Heart right ventricle (tissue), 16 donors: ENCODE data around the gene PIR. TPM values are rescaled to one million over a fixed set of nuclear protein-coding genes. Genes with fewer than 3 reads are reported as not detected.

Source experiments
- ATAC-seq, 8 donors: fragments of 200-7000 bp; cut with Tn5 transposase; one replicate each; pipeline ENCODE4 v1.9.1; 2020; ENCODE audit warnings: mild to moderate bottlenecking in 8 of 8, moderate library complexity in 8 of 8, moderate number of reproducible peaks in 1 of 8
- DNase-seq, 2 donors: peaks; one replicate each; pipeline ENCODE4 v3.0.0-alpha.2; 2020
- H3K27ac ChIP-seq, 10 donors: fragments of 200-600 bp; sonication (generic) in 2 of 10; one replicate each; pipeline versions ENCODE4 v1.5.0 to v1.8.0; 2020 to 2022; ENCODE audit warnings: mild to moderate bottlenecking in 3 of 10
- H3K27me3 ChIP-seq, 7 donors: fragments of 200-600 bp; one replicate each; pipeline ENCODE4 v1.8.0; 2021 to 2022; ENCODE audit warnings: mild to moderate bottlenecking in 2 of 7
- H3K36me3 ChIP-seq, 9 donors: fragments of 200-600 bp; sonication (generic) in 1 of 9; one replicate each; pipeline versions ENCODE4 v1.5.0 to v1.8.0; 2020 to 2022; ENCODE audit warnings: mild to moderate bottlenecking in 2 of 9
- H3K4me1 ChIP-seq, 9 donors: fragments of 200-600 bp; sonication (generic) in 1 of 9; one replicate each; pipeline versions ENCODE4 v1.5.0 to v1.8.0; 2020 to 2022; ENCODE audit warnings: mild to moderate bottlenecking in 4 of 9
- H3K4me3 ChIP-seq, 10 donors: fragments of 200-600 bp; sonication (generic) in 2 of 10; one replicate each; pipeline versions ENCODE4 v1.5.0 to v1.8.0; 2020 to 2022; ENCODE audit warnings: mild to moderate bottlenecking in 7 of 10, moderate library complexity in 2 of 10
- H3K9me3 ChIP-seq, 11 donors: fragments of 200-600 bp in 10 of 11; sonication (generic) in 2 of 11; one replicate each; pipeline versions ENCODE4 v1.5.0 to v1.8.0; 2013 to 2022; ENCODE audit warnings: mild to moderate bottlenecking in 2 of 11, control low read depth in 1 of 11, moderate library complexity in 1 of 11
- CTCF ChIP-seq, 9 donors: fragments of 200-600 bp; sonication (generic) in 2 of 9; IDR thresholded peaks; one replicate each; pipeline versions ENCODE4 v1.5.0 to v1.8.0; 2021 to 2022; ENCODE audit warnings: antibody characterized with exemption in 9 of 9, mild to moderate bottlenecking in 5 of 9, moderate library complexity in 1 of 9
- WGBS, 2 donors: extraction: QIAGEN DNeasy Blood & Tissue Kit; methylation state at CpG; one replicate each; pipeline ENCODE4 v1.1.7; 2013; ENCODE audit warnings: inconsistent platforms in 1 of 2; 5-methylcytosine and 5-hydroxymethylcytosine counted together
- intact Hi-C, 10 donors: fragments of 100-400 bp; cut with DNase I; formaldehyde crosslinking; loops; one replicate each; pipeline versions ENCODE4 v1.11.1 to v1.14.2; 2022
- polyA plus RNA-seq, 2 donors: library from polyadenylated mRNA; stranded (reverse); fragments of 200-250 nt; gene quantifications; one replicate each; pipeline ENCODE4 v1.2.3, GENCODE V29; 2013
- total RNA-seq, 10 donors: library from RNA; stranded (reverse); fragmentation: NEBNext Ultra II Directional in 3 of 10; extraction: Animal tissue kit (Norgen Biotek cat#: 25700) in 3 of 10; gene quantifications; one replicate each; pipeline versions ENCODE4 v1.2.1 to v1.2.4, GENCODE V29; 2021 to 2023
- donor health status: Arrhythmogenic right ventricular cardiomyopathy.
- donor health status: ischemic (EF 13 %, LVEDD 7.1; RV severe dilation, severe dysfunction).
- donor health status: healthy with polysubstance abuse.
- donor health status: DM: no; HTN: yes; CAD: no.
- donor health status: DM: no; HTN: no; CAD: no.
- donor health status: ischemic (EF 25% LVEDD 6.9; RV normal size, moderate dysfunction).
- donor health status: ischemic (EF 25% LVEDD 5.7; RV mildly dilated, moderate dysfunction).
- donor health status: healthy.
- donor health status: DM: yes; HTN: yes; CAD: no.
- donor health status: Ischemic cardiomyopathy.
- donor health status: ischemic (EF 35%, LVEDD 5.7; RV mildly dilated, moderate dysfunction).
- donor health status: nonischemic (EF 11% LVEDD 7.7; RV severe dilation, severe dysfunction).
- donor health status: DM: yes; HTN: yes; CAD: no.
- donor health status: PGD.
- donor health status: ischemic (EF 29% LVEDD 5.4; RV normal size, mild dysfunction).
- donor health status: nonischemic (EF 23%, LVEDD 6.1; RV moderate dilation, normal function).

Gene PIR
- total and polyA plus RNA-seq, 12 donors = 4.9 to 17.8 (median 9.4) TPM

GRCh38 chrX:15515931-15516330 is 22.8 kb upstream of the PIR start:
- H3K36me3 ChIP-seq = no peaks in the 10 kb centered on the region
- peak in 1 of 2 donors; percentile 12 for DNase-seq
- H3K4me1 ChIP-seq = peaks cover 0 to 6% (median 0%) of the 10 kb centered on the region in 9 donors
- TF ChIP-seq CTCF (IDR thresholded peaks at IDR 0.05) = no peak
- H3K4me3 ChIP-seq = no peak overlapping the region
- intact Hi-C loops = no loop called here
- peak in 6 of 8 donors; percentile 29 to 59 (median 45) for ATAC-seq
- H3K9me3 ChIP-seq = no peaks in the 10 kb centered on the region
- peaks cover 0 to 69% (median 0%) of the 10 kb centered on the region in 7 donors for H3K27me3 ChIP-seq
- H3K27ac ChIP-seq = peak overlapping the region in 1 of 10 donors; percentile 42
- WGBS, 2 donors = 22 to 23% methylated on average over 6 of the region's 6 CpGs

GRCh38 chrX:15514279-15514678 is 21.1 kb upstream of the PIR start:
- no peak for TF ChIP-seq CTCF (IDR thresholded peaks at IDR 0.05)
- Histone ChIP-seq H3K27ac (no peak overlapping the region), H3K36me3 (no peaks in the 10 kb centered on the region), H3K4me1 (peaks cover 0 to 6% (median 0%) of the 10 kb centered on the region in 9 donors), H3K4me3 (no peak overlapping the region), H3K9me3 (no peaks in the 10 kb centered on the region), H3K27me3 (peaks cover 0 to 73% (median 0%) of the 10 kb centered on the region in 7 donors)
- 94 to 97% methylated on average over 1 of the region's 1 CpG for WGBS, 2 donors
- DNase-seq = no peak
- intact Hi-C loops = no loop called here
- no peak for ATAC-seq

DNA sequence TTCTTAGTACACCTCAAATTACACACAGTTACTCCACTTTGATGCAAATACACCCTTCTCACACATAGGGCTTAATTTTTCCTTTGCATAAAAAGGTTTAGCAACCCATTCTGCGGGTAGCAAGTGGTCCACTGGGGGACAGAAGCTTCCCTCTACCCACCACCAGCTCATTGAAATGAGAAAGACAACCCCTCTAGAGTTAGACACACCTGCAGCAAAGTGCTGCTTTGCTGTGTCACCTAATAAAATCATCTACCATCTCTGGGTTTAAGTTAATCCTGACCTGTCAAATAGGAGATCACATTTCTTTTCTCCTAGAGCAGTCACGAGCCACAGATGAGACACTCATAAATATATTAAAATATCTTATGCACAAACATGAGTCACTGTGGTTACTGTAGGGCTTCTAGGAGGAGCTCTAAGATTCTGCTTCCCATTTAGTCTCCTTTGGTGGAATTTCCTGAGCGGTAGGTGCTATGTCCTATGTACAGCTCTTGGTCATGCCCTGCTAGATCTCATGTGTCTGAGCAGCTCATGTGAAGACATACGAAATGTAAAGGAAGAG is 19.4 kb upstream of the PIR start:
- 93 to 94% methylated on average over 4 of the region's 4 CpGs for WGBS, 2 donors

DNA sequence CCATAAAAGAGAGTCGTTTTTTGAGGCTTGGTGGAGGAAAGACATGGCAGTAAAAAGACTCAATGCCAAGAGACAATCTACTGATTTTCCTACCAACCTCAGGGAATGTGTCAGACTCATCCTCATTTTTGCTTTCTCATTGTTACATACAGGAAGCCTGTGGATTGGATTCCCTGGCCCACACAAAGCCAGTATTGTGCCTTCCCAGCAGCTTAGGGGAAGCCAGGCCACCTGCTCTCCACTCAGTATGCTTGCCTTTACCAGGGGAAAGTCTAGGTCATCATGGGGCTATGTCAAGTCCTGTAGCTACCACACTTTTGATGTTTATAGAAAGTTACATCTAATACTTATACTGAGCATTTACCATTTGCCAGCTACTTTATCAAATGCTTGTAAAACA is 18.4 kb upstream of the PIR start:
- intact Hi-C loops = no loop called here
- ATAC-seq (no peak), DNase-seq (no peak)
- Histone ChIP-seq H3K27ac (no peak overlapping the region), H3K9me3 (no peaks in the 10 kb centered on the region), H3K27me3 (peaks cover 0 to 68% (median 0%) of the 10 kb centered on the region in 7 donors), H3K4me1 (peaks cover 0 to 6% (median 0%) of the 10 kb centered on the region in 9 donors), H3K4me3 (no peak overlapping the region), H3K36me3 (no peaks in the 10 kb centered on the region)
- no peak for TF ChIP-seq CTCF (IDR thresholded peaks at IDR 0.05)
- WGBS, 2 donors = 56 to 67% methylated on average over 1 of the region's 1 CpG

More for the DNA sequence above, 19.4 kb upstream of the PIR start:
- H3K36me3 ChIP-seq = no peaks in the 10 kb centered on the region
- no peak for TF ChIP-seq CTCF (IDR thresholded peaks at IDR 0.05)
- DNase-seq (no peak), ATAC-seq (no peak)
- H3K4me1 ChIP-seq = peaks cover 0 to 6% (median 0%) of the 10 kb centered on the region in 9 donors
- no peaks in the 10 kb centered on the region for H3K9me3 ChIP-seq
- no peak overlapping the region for H3K4me3 ChIP-seq
- peaks cover 0 to 68% (median 0%) of the 10 kb centered on the region in 7 donors for H3K27me3 ChIP-seq
- intact Hi-C loops = no loop called here
- no peak overlapping the region for H3K27ac ChIP-seq
